Neural cell (in vitro differentiated cells): Measurements from ENCODE around the gene PCNX2. TPM values are rescaled to one million over a fixed set of nuclear protein-coding genes. Genes with fewer than 3 reads are reported as not detected.

ENCODE experiments used
- H2AFZ ChIP-seq: fragments of 200-600, 300-800 bp; sonication (generic), shearing (Covaris generic); 2 replicates; pipeline ENCODE4 v1.6.0; 2014; ENCODE audit warnings: low read depth, mild to moderate bottlenecking, antibody characterized with exemption, low read length, moderate library complexity
- H3F3A ChIP-seq: fragments of 200-600 bp; shearing (Covaris generic); 2 replicates; pipeline ENCODE4 v1.6.1; 2016; ENCODE audit warnings: mild to moderate bottlenecking, moderate library complexity, mixed read lengths, antibody characterized with exemption, low read length; ENCODE audit not compliant: insufficient read depth, poor library complexity, severe bottlenecking
- H3K27ac ChIP-seq: fragments of 200-600, 300-800 bp; sonication (generic), shearing (Covaris generic); 2 replicates; pipeline ENCODE4 v1.5.1; 2014; ENCODE audit warnings: mild to moderate bottlenecking, low read length, moderate library complexity
- H3K27me3 ChIP-seq: fragments of 300-800, 200-600 bp; sonication (generic), shearing (Covaris generic); 2 replicates; pipeline ENCODE4 v1.6.0; 2014; ENCODE audit warnings: mild to moderate bottlenecking, low read depth, low read length, moderate library complexity; ENCODE audit not compliant: insufficient read depth
- H3K36me3 ChIP-seq: fragments of 300-800, 200-600 bp; sonication (generic), shearing (Covaris generic); 2 replicates; pipeline ENCODE4 v1.5.1; 2014; ENCODE audit warnings: mild to moderate bottlenecking, antibody characterized with exemption, low read length, moderate library complexity; ENCODE audit not compliant: insufficient read depth
- H3K4me2 ChIP-seq: fragments of 300-800, 200-600 bp; sonication (generic), shearing (Covaris generic); 2 replicates; pipeline ENCODE4 v1.6.0; 2014; ENCODE audit warnings: mild to moderate bottlenecking, low read length
- H3K4me3 ChIP-seq: fragments of 300-800, 200-600 bp; sonication (generic), shearing (Covaris generic); 2 replicates; pipeline ENCODE4 v1.5.1; 2014; ENCODE audit warnings: mild to moderate bottlenecking, low read length, moderate library complexity
- H3K79me2 ChIP-seq: fragments of 200-600 bp; shearing (Covaris generic); replicated peaks from 2 replicates; pipeline ENCODE4 v1.6.0; 2014; ENCODE audit warnings: mild to moderate bottlenecking, low read length, moderate library complexity; ENCODE audit not compliant: insufficient read depth
- H3K9ac ChIP-seq: fragments of 300-800, 200-600 bp; sonication (generic), shearing (Covaris generic); 2 replicates; pipeline ENCODE4 v1.6.1; 2016; ENCODE audit warnings: mild to moderate bottlenecking, low read length, mixed read lengths
- H3K9me2 ChIP-seq: fragments of 200-600 bp; shearing (Covaris generic); 2 replicates; pipeline ENCODE4 v1.6.1; 2016; ENCODE audit warnings: mild to moderate bottlenecking, low read length, mixed read lengths; ENCODE audit not compliant: insufficient read depth
- H3K9me3 ChIP-seq: fragments of 200-600, 300-800 bp; sonication (generic), shearing (Covaris generic); 2 replicates; pipeline ENCODE4 v1.6.1; 2016; ENCODE audit warnings: mild to moderate bottlenecking, mixed run types, low read length, moderate library complexity, mixed read lengths
- H4K20me1 ChIP-seq: fragments of 200-600 bp; shearing (Covaris generic); 2 replicates; pipeline ENCODE4 v1.6.1; 2016; ENCODE audit warnings: mild to moderate bottlenecking, mixed run types; ENCODE audit not compliant: insufficient read depth
- EP300 ChIP-seq: fragments of 450-650 bp; conservative IDR thresholded peaks from 2 replicates; pipeline ENCODE4 v1.6.1; 2014; ENCODE audit warnings: antibody characterized with exemption, mild to moderate bottlenecking, moderate library complexity; ENCODE audit not compliant: poor library complexity, severe bottlenecking
- EZH2 ChIP-seq: fragments of 200-600, 300-800 bp; shearing (Covaris generic), sonication (generic); IDR thresholded peaks from 2 replicates; pipeline ENCODE4 v1.6.1; 2014; ENCODE audit warnings: antibody characterized with exemption, low read length, borderline replicate concordance, mild to moderate bottlenecking; ENCODE audit not compliant: insufficient read depth, poor library complexity, severe bottlenecking
- MXI1 ChIP-seq: fragments of 450-650 bp; conservative IDR thresholded peaks from 2 replicates; pipeline ENCODE4 v1.6.1; 2014; ENCODE audit warnings: antibody characterized with exemption, mild to moderate bottlenecking; ENCODE audit not compliant: poor library complexity, severe bottlenecking
- POLR2AphosphoS5 ChIP-seq: IDR thresholded peaks from 2 replicates; pipeline ENCODE4 v1.6.1; 2012
- RAD21 ChIP-seq: fragments of 450-650 bp; conservative IDR thresholded peaks from 2 replicates; pipeline ENCODE4 v1.6.1; 2014; ENCODE audit warnings: antibody characterized with exemption, mild to moderate bottlenecking, moderate library complexity
- SMC3 ChIP-seq: fragments of 450-650 bp; conservative IDR thresholded peaks from 2 replicates; pipeline ENCODE4 v1.6.1; 2014; ENCODE audit warnings: antibody characterized with exemption, mild to moderate bottlenecking, moderate library complexity; ENCODE audit not compliant: poor library complexity
- TAF1 ChIP-seq: IDR thresholded peaks from 2 replicates; pipeline ENCODE4 v1.6.1; 2012; ENCODE audit warnings: low read depth
- polyA plus RNA-seq: library from polyadenylated mRNA; depleted of rRNA; stranded (reverse); fragments of >200 nt; gene quantifications from 2 replicates; pipeline ENCODE4 v1.2.3, GENCODE V29; 2014
- TF ChIP-seq, protein P1 (sequence below): IDR thresholded peaks from 2 replicates; pipeline ENCODE4 v1.6.1; 2012; ENCODE audit warnings: borderline replicate concordance
- TF ChIP-seq, protein P2 (sequence below): fragments of 450-650 bp; IDR thresholded peaks from 2 replicates; pipeline ENCODE4 v1.5.1; 2014; ENCODE audit warnings: antibody characterized with exemption, mild to moderate bottlenecking, moderate library complexity; ENCODE audit not compliant: poor library complexity, severe bottlenecking

PCNX2 gene
- polyA plus RNA-seq, 1 donor from 2014 or later, result 17.2 TPM

DNA sequence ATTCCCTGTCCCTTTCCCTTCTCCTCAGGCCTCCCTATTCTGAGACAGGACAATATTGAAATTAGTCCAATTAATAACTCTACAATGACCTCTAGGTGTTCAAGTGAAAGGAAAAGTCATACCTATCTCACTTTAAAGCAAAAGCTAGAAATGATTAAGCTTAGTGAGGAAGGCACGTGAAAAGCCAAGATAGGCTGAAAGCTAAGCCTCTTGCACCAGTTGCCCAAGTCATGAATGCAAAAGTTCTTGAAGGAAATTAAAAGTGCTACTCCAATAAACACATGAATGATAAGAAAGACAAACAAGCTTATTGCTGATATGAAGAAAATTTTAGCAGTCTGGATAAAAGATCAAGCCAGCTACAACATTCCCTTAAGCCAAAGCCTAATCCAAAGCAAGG, 28.2 kb upstream of the PCNX2 start:
- H3K27me3 ChIP-seq, result peaks cover 13% of the 10 kb centered on the region
- no peak overlapping the region for H3K27ac ChIP-seq
- no peaks in the 10 kb centered on the region for H4K20me1 ChIP-seq
- H3K9me2 ChIP-seq, result no peaks in the 10 kb centered on the region
- H3K79me2 ChIP-seq, result no peaks in the 10 kb centered on the region
- no peak overlapping the region for H2AFZ ChIP-seq
- no peaks in the 10 kb centered on the region for H3K9me3 ChIP-seq
- H3K4me3 ChIP-seq, result no peak overlapping the region
- TF ChIP-seq, protein P1, sequence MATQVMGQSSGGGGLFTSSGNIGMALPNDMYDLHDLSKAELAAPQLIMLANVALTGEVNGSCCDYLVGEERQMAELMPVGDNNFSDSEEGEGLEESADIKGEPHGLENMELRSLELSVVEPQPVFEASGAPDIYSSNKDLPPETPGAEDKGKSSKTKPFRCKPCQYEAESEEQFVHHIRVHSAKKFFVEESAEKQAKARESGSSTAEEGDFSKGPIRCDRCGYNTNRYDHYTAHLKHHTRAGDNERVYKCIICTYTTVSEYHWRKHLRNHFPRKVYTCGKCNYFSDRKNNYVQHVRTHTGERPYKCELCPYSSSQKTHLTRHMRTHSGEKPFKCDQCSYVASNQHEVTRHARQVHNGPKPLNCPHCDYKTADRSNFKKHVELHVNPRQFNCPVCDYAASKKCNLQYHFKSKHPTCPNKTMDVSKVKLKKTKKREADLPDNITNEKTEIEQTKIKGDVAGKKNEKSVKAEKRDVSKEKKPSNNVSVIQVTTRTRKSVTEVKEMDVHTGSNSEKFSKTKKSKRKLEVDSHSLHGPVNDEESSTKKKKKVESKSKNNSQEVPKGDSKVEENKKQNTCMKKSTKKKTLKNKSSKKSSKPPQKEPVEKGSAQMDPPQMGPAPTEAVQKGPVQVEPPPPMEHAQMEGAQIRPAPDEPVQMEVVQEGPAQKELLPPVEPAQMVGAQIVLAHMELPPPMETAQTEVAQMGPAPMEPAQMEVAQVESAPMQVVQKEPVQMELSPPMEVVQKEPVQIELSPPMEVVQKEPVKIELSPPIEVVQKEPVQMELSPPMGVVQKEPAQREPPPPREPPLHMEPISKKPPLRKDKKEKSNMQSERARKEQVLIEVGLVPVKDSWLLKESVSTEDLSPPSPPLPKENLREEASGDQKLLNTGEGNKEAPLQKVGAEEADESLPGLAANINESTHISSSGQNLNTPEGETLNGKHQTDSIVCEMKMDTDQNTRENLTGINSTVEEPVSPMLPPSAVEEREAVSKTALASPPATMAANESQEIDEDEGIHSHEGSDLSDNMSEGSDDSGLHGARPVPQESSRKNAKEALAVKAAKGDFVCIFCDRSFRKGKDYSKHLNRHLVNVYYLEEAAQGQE, result no peak
- TF ChIP-seq RAD21, result no peak
- TF ChIP-seq SMC3, result no peak
- no peak for TF ChIP-seq TAF1
- no peak for TF ChIP-seq EZH2
- TF ChIP-seq, protein P2, sequence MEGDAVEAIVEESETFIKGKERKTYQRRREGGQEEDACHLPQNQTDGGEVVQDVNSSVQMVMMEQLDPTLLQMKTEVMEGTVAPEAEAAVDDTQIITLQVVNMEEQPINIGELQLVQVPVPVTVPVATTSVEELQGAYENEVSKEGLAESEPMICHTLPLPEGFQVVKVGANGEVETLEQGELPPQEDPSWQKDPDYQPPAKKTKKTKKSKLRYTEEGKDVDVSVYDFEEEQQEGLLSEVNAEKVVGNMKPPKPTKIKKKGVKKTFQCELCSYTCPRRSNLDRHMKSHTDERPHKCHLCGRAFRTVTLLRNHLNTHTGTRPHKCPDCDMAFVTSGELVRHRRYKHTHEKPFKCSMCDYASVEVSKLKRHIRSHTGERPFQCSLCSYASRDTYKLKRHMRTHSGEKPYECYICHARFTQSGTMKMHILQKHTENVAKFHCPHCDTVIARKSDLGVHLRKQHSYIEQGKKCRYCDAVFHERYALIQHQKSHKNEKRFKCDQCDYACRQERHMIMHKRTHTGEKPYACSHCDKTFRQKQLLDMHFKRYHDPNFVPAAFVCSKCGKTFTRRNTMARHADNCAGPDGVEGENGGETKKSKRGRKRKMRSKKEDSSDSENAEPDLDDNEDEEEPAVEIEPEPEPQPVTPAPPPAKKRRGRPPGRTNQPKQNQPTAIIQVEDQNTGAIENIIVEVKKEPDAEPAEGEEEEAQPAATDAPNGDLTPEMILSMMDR, result no peak
- TF ChIP-seq MXI1, result no peak
- no peak for TF ChIP-seq EP300
- no peak for TF ChIP-seq POLR2AphosphoS5
- H3F3A ChIP-seq, result no peaks in the 10 kb centered on the region
- H3K9ac ChIP-seq, result no peak overlapping the region
- H3K4me2 ChIP-seq, result no peak overlapping the region
- H3K36me3 ChIP-seq, result no peaks in the 10 kb centered on the region

DNA sequence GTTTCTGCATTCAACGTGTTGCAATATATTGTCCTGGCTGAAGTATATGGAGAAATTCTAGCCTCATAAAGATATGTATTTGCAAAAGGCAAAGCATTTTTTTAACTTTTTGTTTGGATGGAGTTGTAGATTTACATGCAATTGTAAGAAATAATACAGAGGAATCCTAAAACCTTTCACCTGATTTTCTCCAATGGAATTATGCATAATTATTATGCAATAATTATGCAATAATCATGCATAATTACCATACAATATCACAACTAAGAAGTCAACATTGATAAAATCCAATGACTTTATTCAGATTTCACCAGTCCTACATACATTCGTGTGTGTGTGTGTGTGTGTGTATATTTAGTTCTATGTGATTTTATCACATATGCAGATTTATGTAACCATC, 24.5 kb upstream of the PCNX2 start:
- Histone ChIP-seq H3K36me3 (no peaks in the 10 kb centered on the region), H3K27ac (no peak overlapping the region), H3K9me2 (no peaks in the 10 kb centered on the region), H3F3A (no peaks in the 10 kb centered on the region), H3K27me3 (no peaks in the 10 kb centered on the region), H3K9me3 (no peaks in the 10 kb centered on the region), H3K79me2 (no peaks in the 10 kb centered on the region), H4K20me1 (no peaks in the 10 kb centered on the region), H3K9ac (no peak overlapping the region), H3K4me2 (no peak overlapping the region), H3K4me3 (no peak overlapping the region), H2AFZ (no peak overlapping the region)
- TF ChIP-seq, protein P1, result no peak
- TF ChIP-seq SMC3 (no peak), TAF1 (no peak), RAD21 (no peak), MXI1 (no peak), EZH2 (no peak), EP300 (no peak), POLR2AphosphoS5 (no peak)
- TF ChIP-seq, protein P2, result no peak
